ENCODE data around the gene STC2.
"Not testable (repeated sequence)": the region's sequence is repeated elsewhere in the genome, so short reads cannot be mapped to it uniquely, and the experiment has no call there.

Gene STC2

DNA sequence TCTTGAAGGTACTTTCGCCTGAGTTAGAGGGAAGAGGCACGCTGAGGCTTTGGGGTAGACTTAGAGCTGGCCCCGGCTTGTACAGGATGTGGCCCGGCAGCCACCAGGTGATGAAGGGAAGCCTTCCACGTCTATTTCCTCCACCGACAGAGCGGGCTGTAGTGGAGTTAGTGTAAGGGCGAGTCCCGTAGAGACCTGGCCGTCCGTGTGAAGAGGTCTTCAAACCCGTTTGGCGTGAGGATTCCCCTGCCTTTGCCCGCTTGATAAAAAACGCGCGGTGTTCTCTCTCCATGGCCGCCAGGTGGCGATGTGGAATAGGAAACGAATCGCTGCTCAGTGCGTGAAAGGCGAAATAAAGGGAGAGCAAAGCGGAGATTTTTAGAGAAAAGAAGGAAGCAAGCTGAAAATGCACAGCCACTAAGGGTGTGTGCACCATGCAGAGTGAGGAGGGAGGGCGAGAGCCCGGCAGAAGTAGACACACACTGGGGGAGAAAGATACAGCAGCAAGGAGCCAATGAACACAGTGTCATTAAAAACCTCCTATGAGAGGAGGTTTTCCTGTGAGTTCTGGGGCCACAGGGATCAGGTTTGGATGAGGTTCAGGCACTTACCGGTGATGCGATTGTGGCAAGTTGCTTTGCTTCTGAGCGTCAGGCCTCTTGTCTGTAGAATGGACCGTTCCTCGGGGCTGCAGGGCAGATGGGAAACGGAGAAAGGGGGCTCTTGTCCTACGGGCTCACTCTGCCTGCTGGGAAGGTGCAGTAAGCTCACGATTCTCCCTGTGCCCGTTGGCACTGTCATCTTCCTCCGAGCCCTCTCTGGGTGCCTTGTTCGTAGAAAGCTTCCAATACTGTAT lies 34.2 kb downstream of the STC2 start:
- DNase-seq: peak; percentile 83

DNA sequence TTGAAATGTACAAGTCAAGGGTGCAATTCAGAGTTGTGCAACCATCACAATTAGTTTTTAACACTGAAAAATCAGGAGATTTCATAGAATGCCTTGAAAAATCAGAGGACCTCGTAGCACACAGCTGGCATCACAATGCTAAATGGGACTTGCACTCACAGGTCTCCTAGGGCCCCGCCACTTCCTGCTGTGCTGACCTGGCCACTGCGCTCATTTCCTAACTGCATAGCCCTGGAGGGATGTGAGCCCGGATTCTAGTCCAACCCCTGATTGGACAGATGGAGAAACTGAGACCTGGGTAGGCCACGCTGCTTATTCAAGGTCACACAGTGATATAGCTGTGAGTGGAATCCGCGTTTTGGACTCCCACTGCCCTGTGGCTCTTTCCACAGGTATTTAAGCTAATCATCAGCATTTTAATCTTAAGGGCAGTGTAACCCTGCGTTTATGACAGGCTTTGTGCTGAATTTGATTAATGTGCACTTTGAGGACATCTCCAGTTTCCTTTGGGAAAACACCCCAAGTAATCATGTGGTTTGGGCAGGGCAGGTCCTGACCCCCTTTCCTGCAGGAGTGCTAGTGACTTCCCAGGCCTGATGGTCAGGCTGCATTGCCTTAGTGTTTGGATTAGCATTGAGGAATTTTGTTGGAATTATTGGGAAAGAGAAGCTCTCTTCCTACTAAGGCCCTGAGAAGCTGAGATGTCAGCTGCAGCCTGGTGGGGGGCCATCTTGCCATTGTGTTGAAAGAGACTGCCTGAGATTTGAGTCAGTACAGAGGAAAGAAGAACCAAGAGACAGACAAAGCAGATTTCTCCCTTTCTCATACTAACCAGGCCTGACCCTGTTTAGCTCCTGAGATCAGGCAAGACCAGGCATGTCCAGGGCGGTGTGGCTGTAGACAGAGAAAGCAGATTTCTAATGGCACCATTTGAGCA lies 36.2 kb downstream of the STC2 start:
- DNase-seq: no peak

DNA sequence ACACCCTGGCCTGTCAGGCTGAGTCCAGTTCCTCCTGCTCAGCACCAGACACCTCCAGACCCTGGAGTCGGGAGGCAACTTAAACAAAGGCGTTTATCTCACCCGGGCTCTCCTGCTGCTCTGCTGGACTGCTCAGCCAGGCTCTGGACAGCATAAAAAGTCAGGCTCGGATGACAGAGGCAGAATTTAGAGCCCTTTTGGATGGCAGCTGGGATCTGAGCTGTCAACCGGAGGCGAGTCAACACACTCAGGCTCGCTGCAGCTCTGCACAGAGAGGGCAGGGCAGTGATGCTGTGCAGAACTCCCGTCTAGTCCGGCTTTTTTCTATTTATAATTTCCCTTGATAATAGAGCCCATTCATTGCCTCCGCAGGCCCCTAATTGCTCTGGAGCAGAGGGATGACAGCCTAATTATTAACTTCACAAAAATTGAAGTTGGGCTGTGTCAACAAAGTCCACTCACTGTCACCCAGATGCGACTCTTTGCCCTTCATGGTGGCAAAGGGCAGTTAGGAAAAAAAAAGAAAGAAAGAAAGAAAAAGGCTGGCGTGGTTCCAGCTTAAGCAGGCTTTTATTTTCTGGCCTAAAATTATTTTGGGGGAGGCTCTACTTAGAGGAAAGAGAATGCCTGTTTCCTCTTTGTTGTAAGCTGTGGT lies 37.6 kb downstream of the STC2 start:
- no peak for DNase-seq

DNA sequence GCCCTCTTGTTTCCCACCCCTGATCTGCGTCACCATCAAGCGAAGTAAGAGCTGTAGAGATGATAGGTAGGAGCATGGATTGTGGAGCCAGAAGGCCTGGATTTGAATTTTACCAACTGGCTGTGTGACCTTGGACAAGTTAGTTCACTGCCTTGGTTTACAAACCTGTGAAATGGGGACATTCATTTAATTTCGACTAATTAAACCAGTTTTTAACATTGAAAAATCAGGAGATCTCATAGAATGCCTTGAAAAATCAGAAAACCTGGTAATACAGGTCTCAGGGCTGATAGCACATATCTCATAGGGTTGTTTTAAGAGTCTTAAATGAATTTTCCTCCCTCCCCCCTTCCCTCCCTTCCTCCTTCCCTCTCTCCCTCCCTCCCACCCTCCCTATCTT lies 38.8 kb downstream of the STC2 start:
- no peak for DNase-seq

DNA sequence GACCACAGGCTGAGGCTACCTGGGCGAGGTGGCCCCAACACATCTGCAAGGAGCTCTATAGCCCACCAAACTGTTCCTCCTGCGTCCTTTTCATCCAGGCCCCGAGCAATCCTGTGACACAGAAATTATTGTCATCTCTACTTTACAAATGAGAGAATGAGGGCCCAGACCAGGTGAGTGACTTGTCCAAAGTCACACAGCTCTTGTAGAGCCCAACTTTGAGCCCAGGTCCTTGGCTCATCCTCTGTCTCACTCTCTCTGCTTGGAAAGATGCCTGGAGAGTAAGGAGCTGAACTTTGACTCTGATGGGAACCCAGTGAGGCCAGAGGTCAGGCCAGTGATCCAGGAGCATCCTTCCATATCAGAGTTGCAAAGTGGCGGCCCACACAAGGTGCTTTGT lies 39.6 kb downstream of the STC2 start:
- DNase-seq: no peak

DNA sequence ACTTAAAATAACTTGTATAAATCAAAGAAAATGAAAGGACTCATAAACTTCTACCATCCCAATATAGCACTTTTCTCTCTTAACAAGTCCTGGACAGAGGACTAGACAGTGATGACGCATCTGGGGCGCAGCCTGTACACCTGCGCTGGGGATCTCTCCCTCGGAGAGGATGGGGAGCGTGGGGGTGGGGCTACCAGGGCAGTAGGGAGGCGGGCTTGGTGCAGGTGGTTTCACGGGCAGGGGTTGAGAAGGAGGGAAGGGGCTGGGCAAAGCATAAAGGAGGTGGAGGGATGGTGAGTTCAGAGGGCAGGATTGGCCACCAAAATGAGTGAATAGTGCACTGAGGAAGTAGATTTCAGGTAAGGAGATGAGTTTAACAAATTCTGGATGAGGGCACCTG lies 41.1 kb downstream of the STC2 start:
- DNase-seq: no peak

DNA sequence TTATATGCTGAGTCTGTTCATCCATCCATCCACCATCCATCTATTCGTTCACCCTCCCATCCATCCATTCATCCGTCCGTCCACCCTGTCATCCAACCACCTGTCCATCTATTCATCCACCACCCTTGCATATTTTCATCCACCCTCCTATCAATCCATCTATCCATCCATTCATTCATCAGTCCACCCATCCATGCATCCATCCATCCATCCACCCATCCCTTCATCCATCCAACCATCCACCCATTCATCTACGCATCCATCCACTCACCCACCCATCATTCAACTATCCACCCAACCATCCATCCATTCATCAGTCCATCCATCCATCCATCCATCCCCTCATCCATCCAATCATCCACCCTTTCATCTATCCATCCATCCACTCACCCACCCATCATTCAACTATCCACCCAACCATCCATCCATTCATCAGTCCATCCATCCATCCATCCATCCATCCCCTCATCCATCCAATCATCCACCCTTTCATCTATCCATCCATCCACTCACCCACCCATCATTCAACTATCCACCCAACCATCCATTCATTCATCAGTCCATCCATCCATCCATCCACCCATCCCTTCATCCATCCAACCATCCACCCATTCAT lies 43.8 kb downstream of the STC2 start:
- DNase-seq: not testable (repeated sequence)

DNA sequence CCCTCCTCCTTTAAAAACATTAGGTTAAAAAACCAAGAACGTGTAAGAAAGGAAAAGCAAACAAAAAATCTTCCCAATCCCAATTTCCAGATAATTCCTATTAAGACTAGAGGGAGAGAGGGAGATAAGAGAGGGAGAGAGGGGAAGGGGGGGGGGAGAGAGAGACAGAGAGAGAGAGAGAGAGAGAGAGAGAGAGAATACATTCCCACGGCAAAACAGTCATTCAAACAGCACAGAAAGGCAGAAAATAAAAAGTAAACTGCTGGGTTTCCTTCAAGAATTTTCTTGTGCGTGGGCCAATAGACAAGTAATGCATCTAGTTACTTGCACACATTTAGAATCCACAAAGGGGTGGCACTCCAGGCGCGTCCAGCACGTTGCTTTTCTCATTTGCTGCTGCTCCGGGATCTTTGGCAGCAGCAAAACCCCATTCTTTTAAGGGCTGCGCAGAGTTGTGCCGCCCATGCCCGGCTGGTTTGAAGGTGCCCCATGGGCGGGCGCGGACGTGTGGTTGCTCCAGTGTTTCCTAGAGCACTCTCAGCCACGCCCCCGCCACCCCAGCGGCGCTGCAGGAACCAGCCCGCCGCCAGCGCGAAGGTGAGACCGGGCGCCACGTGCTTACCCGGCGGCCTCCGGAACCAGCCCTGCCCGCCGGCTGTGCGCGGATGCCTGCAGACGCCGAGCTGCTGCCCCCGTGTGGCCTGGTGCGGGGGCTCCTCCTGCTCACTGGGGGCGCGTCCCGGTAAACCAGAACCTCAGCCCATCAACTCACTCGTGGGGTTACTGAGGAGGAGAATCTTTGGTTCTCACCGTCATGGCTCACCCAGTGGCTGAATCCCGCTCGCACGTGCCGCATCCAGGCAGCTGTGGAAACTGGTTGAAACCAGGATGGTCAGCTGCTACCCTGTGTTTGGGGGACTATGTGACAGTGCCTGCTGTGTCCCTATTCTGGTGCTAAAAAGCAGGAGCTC lies 44.6 kb downstream of the STC2 start:
- DNase-seq: peak; percentile 77

DNA sequence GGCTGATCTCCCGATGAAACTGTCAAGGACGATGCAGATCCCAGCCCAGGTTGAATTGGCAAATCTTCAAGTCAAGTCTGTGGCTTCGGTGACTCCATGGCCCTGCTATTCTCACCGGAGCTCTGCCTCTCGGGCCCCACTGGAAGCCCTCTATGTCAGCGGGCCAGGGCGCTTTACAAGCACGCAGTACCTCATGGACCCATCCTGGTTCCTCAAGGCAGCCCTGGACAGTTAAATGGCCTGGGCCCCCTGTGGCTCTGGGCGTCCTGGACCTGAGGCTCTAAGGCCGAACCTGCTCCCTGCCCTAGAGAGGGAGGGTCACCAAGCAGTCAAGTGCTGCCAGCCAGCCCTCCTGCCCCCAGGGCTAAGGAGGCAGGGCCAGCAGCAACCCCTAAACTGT lies 45.3 kb downstream of the STC2 start:
- no peak for DNase-seq

DNA sequence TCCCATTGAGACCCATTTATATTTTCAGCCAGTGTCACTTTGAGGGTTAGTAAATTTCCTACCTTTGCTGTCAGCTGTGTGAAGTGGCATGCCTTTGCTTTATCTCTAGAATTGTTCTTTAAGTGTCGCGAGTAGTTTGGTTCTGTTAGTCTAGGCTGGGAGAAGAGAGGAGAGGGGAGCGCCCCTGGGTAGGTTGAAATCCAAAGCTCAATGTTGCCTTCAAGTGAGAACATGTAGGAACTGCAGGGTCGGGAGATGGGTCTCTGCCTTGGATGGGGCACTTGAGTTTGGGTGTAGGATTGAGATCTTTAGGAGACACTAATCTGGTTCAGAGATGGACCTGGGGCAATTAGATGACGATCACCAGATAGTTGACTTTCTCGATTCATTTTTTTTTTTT lies 46.3 kb downstream of the STC2 start:
- no peak for DNase-seq

DNA sequence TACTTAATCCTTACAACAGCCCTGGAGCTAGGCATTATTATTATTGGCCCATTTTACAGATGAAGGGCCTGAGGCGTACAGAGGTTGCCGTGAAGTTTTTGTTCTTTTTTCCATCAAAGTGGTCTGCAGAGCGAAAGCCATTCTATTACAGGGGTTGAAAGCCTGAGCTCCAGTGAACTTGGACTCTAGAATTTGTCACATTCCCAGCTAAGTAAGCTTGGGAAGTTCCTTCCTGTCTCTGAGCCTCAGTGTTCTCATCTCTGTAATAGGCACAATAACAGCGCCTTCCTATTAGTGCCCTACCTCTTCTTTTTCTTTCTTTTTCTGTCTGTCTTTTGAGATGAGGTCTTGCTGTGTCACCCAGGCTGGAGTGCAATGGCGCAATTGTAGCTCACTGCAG lies 49.0 kb downstream of the STC2 start:
- DNase-seq: no peak

DNA sequence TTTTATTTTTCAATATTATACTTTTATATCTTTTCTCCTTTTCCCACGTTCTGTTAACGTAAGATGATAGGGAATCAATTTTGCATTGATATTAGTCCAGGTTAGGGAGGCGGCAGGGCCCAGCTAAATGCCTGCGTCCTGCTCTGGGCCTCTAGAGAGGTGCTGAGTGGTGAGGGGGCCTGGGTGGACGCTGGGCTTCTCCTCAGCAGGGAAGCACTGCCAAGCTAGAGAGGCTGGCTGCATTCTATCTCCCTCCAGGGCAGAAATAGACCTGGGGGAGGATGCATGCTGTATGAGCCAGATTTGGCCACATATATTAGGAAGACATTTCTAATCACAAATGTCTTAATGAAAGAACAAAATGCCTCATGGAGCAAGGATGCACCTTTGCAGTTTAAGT lies 49.6 kb downstream of the STC2 start:
- DNase-seq: no peak

DNA sequence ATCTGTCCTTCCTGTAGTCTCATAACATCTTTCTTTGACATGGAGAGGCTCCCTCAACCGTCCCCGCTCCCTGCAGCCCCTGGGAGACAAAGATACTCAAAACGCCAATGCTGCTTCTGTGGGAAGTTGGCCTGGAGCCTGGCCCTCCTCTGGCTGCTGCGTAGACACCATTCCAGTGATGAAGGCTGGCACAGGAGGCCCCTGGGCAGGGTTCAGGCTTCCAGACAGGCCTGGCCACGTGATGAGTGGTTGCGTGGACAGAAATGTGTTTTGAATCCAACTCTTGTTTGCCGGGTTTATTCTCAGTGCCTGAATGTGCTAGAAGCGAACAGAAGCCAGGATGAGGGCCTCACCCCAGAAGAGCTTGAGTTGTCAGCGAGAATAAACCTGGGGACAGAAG lies 50.0 kb downstream of the STC2 start:
- DNase-seq: no peak

DNA sequence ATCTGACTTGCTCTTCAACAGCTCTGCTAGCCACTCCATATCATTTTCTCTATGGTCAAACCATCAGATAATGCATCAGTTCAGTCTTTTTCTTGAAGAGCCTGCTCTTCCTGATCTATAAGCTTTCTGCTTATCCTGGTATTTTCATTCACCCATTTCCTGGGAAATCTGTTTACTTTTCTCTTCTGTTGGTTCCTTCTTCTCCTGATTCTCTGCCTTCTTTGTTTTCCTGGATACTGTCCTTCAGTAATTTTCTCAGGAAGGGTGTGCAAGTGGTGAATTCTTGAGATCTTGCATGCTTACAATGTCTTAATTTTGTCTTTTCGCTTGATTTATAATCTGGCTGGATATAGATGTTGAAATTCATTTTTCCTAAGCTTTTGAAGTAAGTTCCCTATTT lies 53.4 kb downstream of the STC2 start:
- DNase-seq: no peak

DNA sequence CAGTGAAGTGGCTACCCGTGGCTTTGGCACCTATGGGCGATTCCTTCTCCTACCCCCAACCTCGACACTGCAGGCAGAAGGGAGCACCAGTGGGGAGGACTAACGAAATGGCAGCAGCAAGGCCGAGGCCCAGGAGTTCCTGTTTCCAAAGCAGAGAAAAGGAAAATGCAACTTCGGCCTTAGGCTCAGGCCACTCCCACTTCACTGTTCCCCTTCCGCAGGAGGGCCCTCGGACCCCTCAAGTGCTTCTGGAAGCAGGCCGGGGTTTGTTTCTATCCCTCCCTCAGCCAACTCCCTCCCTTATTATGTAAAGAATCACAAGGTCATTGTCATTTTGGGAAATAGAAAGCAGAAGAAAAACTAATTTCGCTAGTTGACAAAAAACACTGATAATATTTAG lies 56.8 kb downstream of the STC2 start:
- DNase-seq: no peak

DNA sequence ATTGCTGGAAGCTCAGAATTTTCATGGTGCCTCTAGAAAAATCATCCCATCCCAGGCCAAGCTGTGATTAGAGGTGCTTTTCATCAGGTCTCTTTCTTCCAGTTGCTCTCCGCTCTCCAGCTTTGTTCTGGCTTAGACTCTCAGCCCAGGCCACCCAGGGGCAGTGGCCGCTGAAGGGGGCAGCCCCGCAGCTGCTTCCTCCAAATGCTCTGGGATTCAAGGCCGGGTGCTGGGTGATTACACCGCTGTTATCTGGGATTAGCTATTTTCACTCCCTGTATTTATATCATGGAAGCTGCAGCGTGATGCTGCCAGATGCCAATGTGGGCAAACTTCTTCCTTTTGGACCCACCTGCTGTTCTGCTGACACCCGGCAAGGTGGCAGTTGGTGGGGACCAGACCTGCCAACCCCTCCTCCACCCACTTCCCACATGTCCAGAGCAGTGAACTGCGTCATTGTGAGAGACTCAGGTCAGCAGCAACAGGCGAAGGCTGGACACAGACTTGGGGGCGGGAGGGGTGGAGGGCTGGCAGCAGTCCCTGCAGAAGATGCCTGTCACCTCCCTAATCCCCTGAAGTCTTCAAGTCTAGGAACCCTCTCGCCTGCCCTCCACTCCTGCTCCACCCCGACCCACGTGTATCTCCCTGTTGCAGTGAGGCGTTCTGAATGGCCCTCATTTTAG lies 59.3 kb downstream of the STC2 start:
- no peak for DNase-seq

DNA sequence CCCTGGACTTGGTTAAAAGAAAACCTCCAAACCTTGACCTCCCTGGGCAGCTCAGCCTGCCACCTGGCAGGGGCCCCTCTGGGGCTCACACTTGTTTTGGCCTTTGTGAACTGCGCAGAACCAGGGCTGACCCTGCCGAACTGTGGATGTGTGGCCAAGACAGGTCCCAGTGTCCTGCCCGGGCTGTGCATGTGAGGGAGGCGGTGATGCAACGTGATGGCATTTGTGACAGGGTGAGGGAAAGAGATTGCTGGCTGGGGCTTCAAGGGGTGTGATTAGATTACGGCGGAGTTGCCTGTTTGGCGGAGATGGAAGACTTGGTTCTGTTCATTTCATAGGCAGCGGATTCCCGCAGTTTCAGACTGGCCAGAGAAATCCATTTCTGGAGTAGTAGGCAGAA lies 62.8 kb downstream of the STC2 start:
- no peak for DNase-seq

All from right hindlimb (tissue), 1 donor.